Spinal cord (tissue), 10 donors: ENCODE results near the gene NDC80. TPM values are rescaled to one million over a fixed set of nuclear protein-coding genes. Genes with fewer than 3 reads are reported as not detected.
A peak's percentile ranks its signal among the peaks of the same experiment; 100 is the strongest.

Source experiments
- DNase-seq, 6 donors: peaks; one replicate each; pipeline versions ENCODE4 v3.0.0 to v3.0.0-alpha.2; 2013 to 2015; ENCODE audit warnings: low spot score in 6 of 6, low read depth in 4 of 6
- H3K27ac ChIP-seq: one replicate; pipeline ENCODE4 v1.5.1; 2013; ENCODE audit warnings: low read depth, low read length, control low read depth
- H3K27me3 ChIP-seq: one replicate; pipeline ENCODE4 v1.6.1; 2013; ENCODE audit warnings: low read length; ENCODE audit not compliant: control insufficient read depth, insufficient read depth
- H3K36me3 ChIP-seq: one replicate; pipeline ENCODE4 v1.6.1; 2013; ENCODE audit warnings: low read length; ENCODE audit not compliant: control insufficient read depth, insufficient read depth
- H3K4me1 ChIP-seq: one replicate; pipeline ENCODE4 v1.6.1; 2013; ENCODE audit warnings: low read length; ENCODE audit not compliant: control insufficient read depth, insufficient read depth
- H3K4me3 ChIP-seq: one replicate; pipeline ENCODE4 v1.5.1; 2013; ENCODE audit warnings: low read depth, low read length, control low read depth
- H3K9me3 ChIP-seq: one replicate; pipeline ENCODE4 v1.6.1; 2013; ENCODE audit warnings: low read length; ENCODE audit not compliant: control insufficient read depth, insufficient read depth
- WGBS: methylation state at CpG from one replicate; pipeline ENCODE4 v1.1.5; 2013; ENCODE audit warnings: missing lambda C conversion rate; ENCODE audit not compliant: insufficient coverage; 5-methylcytosine and 5-hydroxymethylcytosine counted together
- polyA plus RNA-seq, 2 donors: library from polyadenylated mRNA; unstranded; fragments of 120-200 nt; gene quantifications; one replicate each; pipeline ENCODE4 v1.2.1, GENCODE V29; 2013; ENCODE audit not compliant: insufficient read length in 2 of 2
- total RNA-seq, 2 donors: library from RNA; depleted of rRNA in 1 of 2; stranded (reverse); fragments of 120-200 nt in 1 of 2; fragments of >200 nt in 1 of 2; gene quantifications; one replicate each; pipeline versions ENCODE4 v1.2.3 to v1.2.4, GENCODE V29; 2013 to 2014
- donor health status: healthy.

NDC80 gene
- total and polyA plus RNA-seq, 4 donors, result 11.5 to 14.9 (median 13.3) TPM

GRCh38 chr18:2609604-2610003 is 38.2 kb downstream of the NDC80 start:
- WGBS, result no CpG with 5 or more reads among the region's 2 CpGs
- H3K36me3 ChIP-seq, result no peaks in the 10 kb centered on the region
- H3K9me3 ChIP-seq, result no peaks in the 10 kb centered on the region
- no peak overlapping the region for H3K4me3 ChIP-seq
- H3K27me3 ChIP-seq, result no peaks in the 10 kb centered on the region
- peak in 1 of 6 donors; percentile 1 for DNase-seq
- no peak overlapping the region for H3K27ac ChIP-seq
- no peaks in the 10 kb centered on the region for H3K4me1 ChIP-seq

- no peaks in the 10 kb centered on the region for H3K9me3 ChIP-seq
- no CpG with 5 or more reads among the region's 5 CpGs for WGBS
- H3K27me3 ChIP-seq, result no peaks in the 10 kb centered on the region
- no peak for DNase-seq
- no peaks in the 10 kb centered on the region for H3K4me1 ChIP-seq
- H3K36me3 ChIP-seq, result no peaks in the 10 kb centered on the region
- H3K27ac ChIP-seq, result no peak overlapping the region
- H3K4me3 ChIP-seq, result no peak overlapping the region
Measured at GRCh38 chr18:2610549-2610948, 39.2 kb downstream of the NDC80 start.

DNA sequence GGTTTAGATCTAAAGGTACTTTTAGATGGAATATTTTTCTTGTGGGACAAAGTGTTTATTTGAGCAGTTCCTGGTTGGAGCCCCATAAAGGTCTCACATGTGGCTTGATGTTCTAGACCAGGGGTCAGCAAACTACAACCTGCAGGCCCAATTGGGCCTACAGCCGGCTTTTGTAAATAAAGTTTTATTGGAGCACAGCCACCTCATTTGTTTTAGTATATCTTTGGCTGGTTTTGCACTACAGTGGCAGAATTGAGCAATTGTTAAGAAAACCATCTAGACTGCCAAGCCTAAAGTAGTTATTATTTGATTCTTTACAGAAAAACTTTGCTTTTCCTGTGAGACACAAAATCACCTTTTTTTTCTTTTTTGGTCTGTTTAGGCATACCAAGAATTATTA is 41.6 kb downstream of the NDC80 start:
- no peak for DNase-seq
- no peaks in the 10 kb centered on the region for H3K36me3 ChIP-seq
- H3K4me3 ChIP-seq, result no peak overlapping the region
- no peaks in the 10 kb centered on the region for H3K4me1 ChIP-seq
- no CpG with 5 or more reads among the region's 1 CpG for WGBS
- no peaks in the 10 kb centered on the region for H3K9me3 ChIP-seq
- no peak overlapping the region for H3K27ac ChIP-seq
- no peaks in the 10 kb centered on the region for H3K27me3 ChIP-seq

GRCh38 chr18:2617401-2617998 is 46.1 kb downstream of the NDC80 start:
- Histone ChIP-seq H3K4me3 (no peak overlapping the region), H3K27me3 (no peaks in the 10 kb centered on the region), H3K36me3 (no peaks in the 10 kb centered on the region), H3K4me1 (no peaks in the 10 kb centered on the region), H3K27ac (no peak overlapping the region), H3K9me3 (no peaks in the 10 kb centered on the region)
- WGBS, result 40% methylated on average over 1 of the region's 4 CpGs
- peak in 1 of 6 donors; percentile 41 for DNase-seq

- DNase-seq, result no peak
- H3K4me1 ChIP-seq, result no peaks in the 10 kb centered on the region
- no peaks in the 10 kb centered on the region for H3K27me3 ChIP-seq
- H3K36me3 ChIP-seq, result no peaks in the 10 kb centered on the region
- no peak overlapping the region for H3K4me3 ChIP-seq
- no peaks in the 10 kb centered on the region for H3K9me3 ChIP-seq
- no peak overlapping the region for H3K27ac ChIP-seq
- WGBS, result no CpG with 5 or more reads among the region's 4 CpGs
Measured at GRCh38 chr18:2618009-2618408, 46.7 kb downstream of the NDC80 start.

- Histone ChIP-seq H3K36me3 (no peaks in the 10 kb centered on the region), H3K4me1 (no peaks in the 10 kb centered on the region), H3K4me3 (no peak overlapping the region), H3K27me3 (no peaks in the 10 kb centered on the region), H3K27ac (no peak overlapping the region), H3K9me3 (no peaks in the 10 kb centered on the region)
- no peak for DNase-seq
- WGBS, result no CpG with 5 or more reads among the region's 5 CpGs
Measured at GRCh38 chr18:2625217-2625616, 53.9 kb downstream of the NDC80 start.

GRCh38 chr18:2627821-2628276 is 56.5 kb downstream of the NDC80 start:
- Histone ChIP-seq H3K4me3 (no peak overlapping the region), H3K36me3 (no peaks in the 10 kb centered on the region), H3K27me3 (no peaks in the 10 kb centered on the region), H3K27ac (no peak overlapping the region), H3K9me3 (no peaks in the 10 kb centered on the region), H3K4me1 (no peaks in the 10 kb centered on the region)
- no CpG with 5 or more reads among the region's 1 CpG for WGBS
- DNase-seq, result no peak

DNA sequence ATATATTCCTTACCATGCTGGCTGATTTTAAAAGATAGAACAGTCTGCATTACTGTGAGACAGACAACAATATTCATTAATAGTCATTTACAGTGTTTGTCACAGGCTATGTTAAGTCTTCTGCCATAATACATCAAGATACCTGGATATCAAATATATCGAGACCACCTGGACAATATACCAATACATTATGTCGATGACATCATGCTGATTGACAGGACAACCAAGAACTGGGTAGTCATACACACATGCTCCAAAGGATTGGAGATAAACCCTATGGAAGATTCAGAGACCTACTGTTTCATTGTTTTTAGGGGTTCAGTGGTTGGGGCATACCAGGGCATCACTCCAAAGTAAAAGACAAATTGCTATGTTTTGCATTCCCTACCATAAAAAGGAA is 57.6 kb downstream of the NDC80 start:
- H3K4me3 ChIP-seq, result no peak overlapping the region
- no peak overlapping the region for H3K27ac ChIP-seq
- H3K4me1 ChIP-seq, result no peaks in the 10 kb centered on the region
- no peak for DNase-seq
- WGBS, result no CpG with 5 or more reads among the region's 2 CpGs
- H3K36me3 ChIP-seq, result no peaks in the 10 kb centered on the region
- H3K9me3 ChIP-seq, result no peaks in the 10 kb centered on the region
- H3K27me3 ChIP-seq, result no peaks in the 10 kb centered on the region

DNA sequence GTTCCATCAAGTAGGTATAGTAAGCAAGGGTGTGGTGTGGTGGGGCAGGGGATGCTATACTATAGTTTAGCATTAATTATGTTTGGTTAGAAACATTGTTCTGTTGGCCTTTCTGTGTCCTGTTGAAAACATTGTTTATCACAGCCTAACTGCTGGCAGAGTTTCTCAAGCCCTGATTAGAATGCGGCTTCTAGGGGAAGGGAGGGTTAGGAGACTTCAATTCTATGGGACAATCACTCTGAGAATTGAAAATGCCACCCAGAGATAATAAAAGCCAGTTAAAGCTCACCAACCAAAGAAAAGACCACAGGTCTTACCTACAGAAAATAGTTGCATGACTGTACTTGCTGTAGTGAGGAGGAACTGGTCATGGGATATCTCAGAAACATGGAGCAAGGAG is 64.2 kb downstream of the NDC80 start:
- H3K4me1 ChIP-seq, result peaks cover 3% of the 10 kb centered on the region
- no peak overlapping the region for H3K4me3 ChIP-seq
- H3K9me3 ChIP-seq, result no peaks in the 10 kb centered on the region
- no peak for DNase-seq
- no CpG with 5 or more reads among the region's 1 CpG for WGBS
- H3K36me3 ChIP-seq, result no peaks in the 10 kb centered on the region
- H3K27me3 ChIP-seq, result no peaks in the 10 kb centered on the region
- no peak overlapping the region for H3K27ac ChIP-seq

- no peaks in the 10 kb centered on the region for H3K9me3 ChIP-seq
- H3K27me3 ChIP-seq, result no peaks in the 10 kb centered on the region
- no peaks in the 10 kb centered on the region for H3K36me3 ChIP-seq
- peak overlapping the region; percentile 73 for H3K27ac ChIP-seq
- DNase-seq, result peak in 1 of 6 donors; percentile 6
- whole genome bisulfite sequencing, result 48% methylated on average over 7 of the region's 9 CpGs
- H3K4me3 ChIP-seq, result no peak overlapping the region
- peaks cover 3% of the 10 kb centered on the region for H3K4me1 ChIP-seq
Measured at GRCh38 chr18:2636126-2636631, 64.8 kb downstream of the NDC80 start.
